ENCODE data around the gene AGT. TPM values are rescaled to one million over a fixed set of nuclear protein-coding genes. Genes with fewer than 3 reads are reported as not detected.
A peak's percentile ranks its signal among the peaks of the same experiment; 100 is the strongest.

AGT gene
- total RNA-seq = 30.1 TPM
- polyA plus RNA-seq (ENCODE audit: insufficient read depth, low read depth, low replicate concordance) = 65.1 TPM
- long read RNA-seq, donor 1, partial matches to known transcripts = 15 of 16 reads
- long read RNA-seq, donor 1, other reads (novel, unspliced or antisense) = 0 of 16 reads
- long read RNA-seq, donor 2, transcript AGT-201 (5 exons, 2,291 nt) = major isoform, 16 of 34 reads
- long read RNA-seq, donor 2, partial matches to known transcripts = 18 of 34 reads
- long read RNA-seq, donor 2, other reads (novel, unspliced or antisense) = 0 of 34 reads
- long read RNA-seq, donor 3, transcript AGT-201 (5 exons, 2,291 nt) = major isoform, 28 of 43 reads
- long read RNA-seq, donor 3, partial matches to known transcripts = 15 of 43 reads
- long read RNA-seq, donor 3, other reads (novel, unspliced or antisense) = 0 of 43 reads
- long read RNA-seq, donor 4, transcript AGT-201 (5 exons, 2,291 nt) = major isoform, 21 of 29 reads
- long read RNA-seq, donor 4, partial matches to known transcripts = 8 of 29 reads
- long read RNA-seq, donor 4, other reads (novel, unspliced or antisense) = 0 of 29 reads
- long read RNA-seq, donor 5, partial matches to known transcripts = 0 of 2 reads
- long read RNA-seq, donor 5, other reads (novel, unspliced or antisense) = 0 of 2 reads
- long read RNA-seq, donor 6, transcript AGT-201 (5 exons, 2,291 nt) = major isoform, 5 of 5 reads
- long read RNA-seq, donor 6, partial matches to known transcripts = 0 of 5 reads
- long read RNA-seq, donor 6, other reads (novel, unspliced or antisense) = 0 of 5 reads
- long read RNA-seq, donor 7, transcript AGT-201 (5 exons, 2,291 nt) = major isoform, 20 of 41 reads
- long read RNA-seq, donor 7, partial matches to known transcripts = 21 of 41 reads
- long read RNA-seq, donor 7, other reads (novel, unspliced or antisense) = 0 of 41 reads
- long read RNA-seq, donor 8, partial matches to known transcripts = 9 of 10 reads
- long read RNA-seq, donor 8, other reads (novel, unspliced or antisense) = 0 of 10 reads
- long read RNA-seq, donor 9, partial matches to known transcripts = 10 of 13 reads
- long read RNA-seq, donor 9, other reads (novel, unspliced or antisense) = 0 of 13 reads
- long read RNA-seq, donor 10, transcript AGT-201 (5 exons, 2,291 nt) = major isoform, 11 of 11 reads
- long read RNA-seq, donor 10, partial matches to known transcripts = 0 of 11 reads
- long read RNA-seq, donor 10, other reads (novel, unspliced or antisense) = 0 of 11 reads

- peak within 1 kb of the TSS; percentile 49 to 69 for H3K27ac ChIP-seq (ENCODE audit: low read depth in 2 of 2, low read length in 2 of 2)
- TF ChIP-seq, protein P1, sequence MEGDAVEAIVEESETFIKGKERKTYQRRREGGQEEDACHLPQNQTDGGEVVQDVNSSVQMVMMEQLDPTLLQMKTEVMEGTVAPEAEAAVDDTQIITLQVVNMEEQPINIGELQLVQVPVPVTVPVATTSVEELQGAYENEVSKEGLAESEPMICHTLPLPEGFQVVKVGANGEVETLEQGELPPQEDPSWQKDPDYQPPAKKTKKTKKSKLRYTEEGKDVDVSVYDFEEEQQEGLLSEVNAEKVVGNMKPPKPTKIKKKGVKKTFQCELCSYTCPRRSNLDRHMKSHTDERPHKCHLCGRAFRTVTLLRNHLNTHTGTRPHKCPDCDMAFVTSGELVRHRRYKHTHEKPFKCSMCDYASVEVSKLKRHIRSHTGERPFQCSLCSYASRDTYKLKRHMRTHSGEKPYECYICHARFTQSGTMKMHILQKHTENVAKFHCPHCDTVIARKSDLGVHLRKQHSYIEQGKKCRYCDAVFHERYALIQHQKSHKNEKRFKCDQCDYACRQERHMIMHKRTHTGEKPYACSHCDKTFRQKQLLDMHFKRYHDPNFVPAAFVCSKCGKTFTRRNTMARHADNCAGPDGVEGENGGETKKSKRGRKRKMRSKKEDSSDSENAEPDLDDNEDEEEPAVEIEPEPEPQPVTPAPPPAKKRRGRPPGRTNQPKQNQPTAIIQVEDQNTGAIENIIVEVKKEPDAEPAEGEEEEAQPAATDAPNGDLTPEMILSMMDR (IDR thresholded peaks at IDR 0.05; ENCODE audit: borderline replicate concordance, extremely low read depth, insufficient read depth) = no peak
- peak in 3 of 5 donors; percentile 41 to 46 (median 42) for DNase-seq
Observed at GRCh38 chr1:230713915-230714764, at the start of gene AGT. AGT (minus strand) TSS chr1:230714122; CDS start chr1:230710823, 3,299 bp downstream.

GRCh38 chr1:230761443-230762167 is 47.7 kb upstream of the AGT start:
- TF ChIP-seq, protein P1 (IDR thresholded peaks at IDR 0.05; ENCODE audit: borderline replicate concordance, extremely low read depth, insufficient read depth) = no peak
- H3K27me3 ChIP-seq (ENCODE audit: control insufficient read depth, insufficient read depth, low read length) = no peaks in the 10 kb centered on the region
- no peak overlapping the region for H3K27ac ChIP-seq (ENCODE audit: low read depth in 2 of 2, low read length in 2 of 2)
- no peak overlapping the region for H3K4me3 ChIP-seq (ENCODE audit: low read length in 3 of 3)
- no peak for DNase-seq
- intact Hi-C loops (cut with DNase I) = no loop called here
- H3K4me1 ChIP-seq (ENCODE audit: control insufficient read depth in 2 of 3, insufficient read depth in 2 of 3, low read depth in 1 of 3, low read length in 3 of 3) = no peaks in the 10 kb centered on the region
- FAIRE-seq = no peak
- H3K36me3 ChIP-seq (ENCODE audit: control insufficient read depth in 2 of 3, insufficient read depth in 3 of 3, low read length in 3 of 3) = no peaks in the 10 kb centered on the region
- H3K9ac ChIP-seq (ENCODE audit: low read length in 3 of 3) = no peak overlapping the region
- no peaks in the 10 kb centered on the region for H3K9me3 ChIP-seq (ENCODE audit: control insufficient read depth in 2 of 3, insufficient read depth in 1 of 3, low read length in 3 of 3)

More at GRCh38 chr1:230713915-230714764, at the start of gene AGT:
- Histone ChIP-seq H3K4me1 (ENCODE audit: control insufficient read depth in 2 of 3, insufficient read depth in 2 of 3, low read depth in 1 of 3, low read length in 3 of 3) (peaks cover 0 to 8% (median 5%) of the 10 kb centered on the region in 3 donors), H3K4me3 (ENCODE audit: low read length in 3 of 3) (peak within 1 kb of the TSS in 2 of 3 donors; percentile 57 to 63), H3K27me3 (ENCODE audit: control insufficient read depth, insufficient read depth, low read length) (no peaks in the 10 kb centered on the region), H3K9ac (ENCODE audit: low read length in 3 of 3) (peak within 1 kb of the TSS in 1 of 3 donors; percentile 16), H3K36me3 (ENCODE audit: control insufficient read depth in 2 of 3, insufficient read depth in 3 of 3, low read length in 3 of 3) (no peaks in the 10 kb centered on the region), H3K9me3 (ENCODE audit: control insufficient read depth in 2 of 3, insufficient read depth in 1 of 3, low read length in 3 of 3) (no peaks in the 10 kb centered on the region)
- intact Hi-C loops (cut with DNase I) = no loop called here
- no peak for FAIRE-seq
